Astrocyte (in vitro differentiated cells and primary cell): Measurements from ENCODE around the gene CCDC102A. TPM values are rescaled to one million over a fixed set of nuclear protein-coding genes. Genes with fewer than 3 reads are reported as not detected.

ENCODE experiments used
- DNase-seq: peaks from one replicate; pipeline ENCODE4 v3.0.0-alpha.2; 2010; ENCODE audit warnings: low read depth
- FAIRE-seq: peaks from 2 replicates; lab custom pipeline; 2011; peaks lifted over from hg19 to GRCh38; lab: Jason Lieb, UNC
- H2AFZ ChIP-seq: 2 replicates; pipeline ENCODE4 v1.6.0; 2012; ENCODE audit warnings: low read depth, low read length, inconsistent platforms
- H3K27ac ChIP-seq: 2 replicates; pipeline ENCODE4 v1.5.1; 2011; ENCODE audit warnings: low read depth, low read length, inconsistent platforms
- H3K27me3 ChIP-seq: 2 replicates; pipeline ENCODE4 v1.6.0; 2011; ENCODE audit warnings: low read length, inconsistent platforms; ENCODE audit not compliant: insufficient read depth
- H3K36me3 ChIP-seq: 2 replicates; pipeline ENCODE4 v1.5.1; 2011; ENCODE audit warnings: low read length, inconsistent platforms; ENCODE audit not compliant: insufficient read depth
- H3K4me1 ChIP-seq: 2 replicates; pipeline ENCODE4 v1.5.1; 2011; ENCODE audit warnings: low read length, inconsistent platforms; ENCODE audit not compliant: insufficient read depth
- H3K4me2 ChIP-seq: 2 replicates; pipeline ENCODE4 v1.6.0; 2012; ENCODE audit warnings: low read length, inconsistent platforms
- H3K4me3 ChIP-seq: 2 replicates; pipeline ENCODE4 v1.5.1; 2011; ENCODE audit warnings: low read depth, mild to moderate bottlenecking, low read length, inconsistent platforms; ENCODE audit not compliant: insufficient read depth
- H3K79me2 ChIP-seq: 2 replicates; pipeline ENCODE4 v1.6.0; 2012; ENCODE audit warnings: mild to moderate bottlenecking, low read length, inconsistent platforms; ENCODE audit not compliant: insufficient read depth
- H3K9ac ChIP-seq: 2 replicates; pipeline ENCODE4 v1.6.0; 2012; ENCODE audit warnings: mild to moderate bottlenecking, low read length, inconsistent platforms
- H3K9me3 ChIP-seq: 2 replicates; pipeline ENCODE4 v1.5.1; 2012; ENCODE audit warnings: low read depth, mild to moderate bottlenecking, low read length, inconsistent platforms; ENCODE audit not compliant: insufficient read depth
- H4K20me1 ChIP-seq: 2 replicates; pipeline ENCODE4 v1.6.0; 2012; ENCODE audit warnings: low read length, inconsistent platforms; ENCODE audit not compliant: insufficient read depth
- H3K27ac Mint-ChIP-seq: one replicate; pipeline ENCODE4 v1.8.0; 2021; ENCODE audit warnings: mild to moderate bottlenecking, mixed read lengths; ENCODE audit not compliant: unreplicated experiment
- H3K27me3 Mint-ChIP-seq: one replicate; pipeline ENCODE4 v1.8.0; 2021; ENCODE audit warnings: low read depth, mixed read lengths; ENCODE audit not compliant: unreplicated experiment
- H3K36me3 Mint-ChIP-seq: one replicate; pipeline ENCODE4 v1.8.0; 2021; ENCODE audit warnings: low read depth, mixed read lengths; ENCODE audit not compliant: unreplicated experiment
- H3K4me1 Mint-ChIP-seq: one replicate; pipeline ENCODE4 v1.8.0; 2021; ENCODE audit warnings: low read depth, mixed read lengths; ENCODE audit not compliant: unreplicated experiment
- H3K4me3 Mint-ChIP-seq: one replicate; pipeline ENCODE4 v1.8.0; 2021; ENCODE audit warnings: mild to moderate bottlenecking, moderate library complexity, mixed read lengths; ENCODE audit not compliant: unreplicated experiment
- H3K9me3 Mint-ChIP-seq: one replicate; pipeline ENCODE4 v1.8.0; 2021; ENCODE audit warnings: mild to moderate bottlenecking, mixed read lengths; ENCODE audit not compliant: unreplicated experiment
- EZH2 ChIP-seq: IDR thresholded peaks from 2 replicates; pipeline ENCODE4 v1.6.1; 2012; ENCODE audit warnings: mild to moderate bottlenecking, low read length, inconsistent platforms; ENCODE audit not compliant: insufficient read depth
- total RNA-seq: library from RNA; stranded (reverse); gene quantifications from 2 replicates; pipeline ENCODE4 v1.2.1, GENCODE V29; 2021
- TF ChIP-seq, protein P1 (sequence below): IDR thresholded peaks from 2 replicates; pipeline ENCODE4 v1.5.1; 2011; ENCODE audit warnings: low read depth, mild to moderate bottlenecking, inconsistent platforms, low read length, moderate library complexity; ENCODE audit not compliant: insufficient read depth

CCDC102A gene
- total RNA-seq, 1 donor from 2014 or later: 8.8 TPM

DNA sequence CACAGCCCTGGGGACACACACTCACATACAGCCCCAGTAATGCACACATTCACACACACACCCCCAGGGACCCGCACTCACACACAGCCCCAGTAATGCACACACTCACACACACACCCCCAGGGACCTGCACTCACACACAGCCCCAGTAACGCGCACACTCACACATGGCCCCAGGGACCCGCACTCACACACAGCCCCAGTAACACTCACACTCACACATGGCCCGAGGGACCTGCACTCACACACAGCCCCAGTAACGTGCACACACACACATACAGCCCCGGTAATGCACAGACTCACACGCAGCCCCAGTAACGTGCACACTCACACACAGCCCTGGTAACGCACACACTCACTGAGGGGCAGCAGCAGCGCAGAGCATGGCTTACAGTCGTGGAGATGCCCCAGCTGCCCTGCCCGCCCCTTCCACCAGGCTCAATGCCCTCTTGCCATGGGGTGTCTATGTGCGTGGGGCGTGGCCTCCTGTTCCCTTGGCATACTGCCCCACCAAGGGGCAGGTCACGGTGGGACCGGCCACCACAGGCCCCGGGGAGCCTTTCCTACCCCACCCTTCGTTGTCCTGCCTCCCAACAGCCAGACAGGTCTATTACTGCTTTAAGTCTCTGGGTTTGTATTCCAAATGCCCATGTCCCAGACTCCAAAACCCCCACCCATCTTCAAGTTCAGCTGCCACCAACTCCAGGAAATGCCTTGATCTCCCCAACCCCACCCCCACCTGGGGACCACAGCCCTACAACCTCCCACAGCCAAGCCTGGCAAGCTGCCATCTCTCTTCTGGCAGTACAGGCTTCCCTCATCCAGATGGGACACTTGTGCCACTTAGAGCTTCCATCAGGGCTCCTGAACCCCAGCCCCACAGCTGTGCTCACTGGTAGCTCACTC is 2.7 kb downstream of the CCDC102A start:
- Mint-ChIP-seq H3K4me3 (peak overlapping the region; percentile 47), H3K9me3 (peaks cover 9% of the 10 kb centered on the region), H3K36me3 (peaks cover 4% of the 10 kb centered on the region), H3K27me3 (peaks cover 9% of the 10 kb centered on the region), H3K27ac (no peak overlapping the region), H3K4me1 (peaks cover 44% of the 10 kb centered on the region)
- Histone ChIP-seq H2AFZ (no peak overlapping the region), H3K4me1 (peaks cover 29% of the 10 kb centered on the region), H3K27ac (no peak overlapping the region), H3K4me2 (no peak overlapping the region), H3K79me2 (peaks cover 21% of the 10 kb centered on the region), H3K9ac (no peak overlapping the region), H3K27me3 (peaks cover 9% of the 10 kb centered on the region), H4K20me1 (peaks cover 19% of the 10 kb centered on the region), H3K9me3 (no peaks in the 10 kb centered on the region), H3K36me3 (no peaks in the 10 kb centered on the region), H3K4me3 (no peak overlapping the region)
- FAIRE-seq: no peak
- TF ChIP-seq EZH2: no peak
- TF ChIP-seq, protein P1, sequence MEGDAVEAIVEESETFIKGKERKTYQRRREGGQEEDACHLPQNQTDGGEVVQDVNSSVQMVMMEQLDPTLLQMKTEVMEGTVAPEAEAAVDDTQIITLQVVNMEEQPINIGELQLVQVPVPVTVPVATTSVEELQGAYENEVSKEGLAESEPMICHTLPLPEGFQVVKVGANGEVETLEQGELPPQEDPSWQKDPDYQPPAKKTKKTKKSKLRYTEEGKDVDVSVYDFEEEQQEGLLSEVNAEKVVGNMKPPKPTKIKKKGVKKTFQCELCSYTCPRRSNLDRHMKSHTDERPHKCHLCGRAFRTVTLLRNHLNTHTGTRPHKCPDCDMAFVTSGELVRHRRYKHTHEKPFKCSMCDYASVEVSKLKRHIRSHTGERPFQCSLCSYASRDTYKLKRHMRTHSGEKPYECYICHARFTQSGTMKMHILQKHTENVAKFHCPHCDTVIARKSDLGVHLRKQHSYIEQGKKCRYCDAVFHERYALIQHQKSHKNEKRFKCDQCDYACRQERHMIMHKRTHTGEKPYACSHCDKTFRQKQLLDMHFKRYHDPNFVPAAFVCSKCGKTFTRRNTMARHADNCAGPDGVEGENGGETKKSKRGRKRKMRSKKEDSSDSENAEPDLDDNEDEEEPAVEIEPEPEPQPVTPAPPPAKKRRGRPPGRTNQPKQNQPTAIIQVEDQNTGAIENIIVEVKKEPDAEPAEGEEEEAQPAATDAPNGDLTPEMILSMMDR: no peak
- no peak for DNase-seq

DNA sequence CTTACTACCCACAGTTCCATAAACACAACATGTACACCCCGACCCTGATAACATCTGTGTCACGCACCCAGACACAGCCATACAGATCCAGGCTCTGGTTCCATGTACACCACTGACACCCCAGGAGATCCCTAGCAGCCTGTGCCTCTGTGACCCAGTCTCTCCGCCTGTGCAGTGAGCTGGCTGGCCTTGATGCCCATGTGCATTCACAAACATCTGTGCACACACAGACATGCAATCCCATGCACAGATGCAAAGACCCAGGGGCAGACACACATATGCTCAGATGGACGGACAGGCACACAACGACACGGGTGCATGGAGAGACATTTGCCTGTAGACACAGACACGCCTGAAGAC is 4.1 kb downstream of the CCDC102A start:
- Histone ChIP-seq H3K79me2 (peaks cover 21% of the 10 kb centered on the region), H3K4me2 (peak overlapping the region; percentile 47), H3K27me3 (no peaks in the 10 kb centered on the region), H3K4me3 (no peak overlapping the region), H3K9ac (peak overlapping the region; percentile 13), H3K4me1 (peaks cover 29% of the 10 kb centered on the region), H3K9me3 (no peaks in the 10 kb centered on the region), H4K20me1 (peaks cover 24% of the 10 kb centered on the region), H2AFZ (no peak overlapping the region), H3K27ac (no peak overlapping the region), H3K36me3 (no peaks in the 10 kb centered on the region)
- Mint-ChIP-seq H3K4me3 (peak overlapping the region; percentile 51), H3K9me3 (peaks cover 9% of the 10 kb centered on the region), H3K36me3 (peaks cover 4% of the 10 kb centered on the region), H3K27me3 (peaks cover 10% of the 10 kb centered on the region), H3K4me1 (peaks cover 44% of the 10 kb centered on the region), H3K27ac (no peak overlapping the region)
- TF ChIP-seq EZH2: no peak
- TF ChIP-seq, protein P1: no peak
- no peak for FAIRE-seq
- no peak for DNase-seq

DNA sequence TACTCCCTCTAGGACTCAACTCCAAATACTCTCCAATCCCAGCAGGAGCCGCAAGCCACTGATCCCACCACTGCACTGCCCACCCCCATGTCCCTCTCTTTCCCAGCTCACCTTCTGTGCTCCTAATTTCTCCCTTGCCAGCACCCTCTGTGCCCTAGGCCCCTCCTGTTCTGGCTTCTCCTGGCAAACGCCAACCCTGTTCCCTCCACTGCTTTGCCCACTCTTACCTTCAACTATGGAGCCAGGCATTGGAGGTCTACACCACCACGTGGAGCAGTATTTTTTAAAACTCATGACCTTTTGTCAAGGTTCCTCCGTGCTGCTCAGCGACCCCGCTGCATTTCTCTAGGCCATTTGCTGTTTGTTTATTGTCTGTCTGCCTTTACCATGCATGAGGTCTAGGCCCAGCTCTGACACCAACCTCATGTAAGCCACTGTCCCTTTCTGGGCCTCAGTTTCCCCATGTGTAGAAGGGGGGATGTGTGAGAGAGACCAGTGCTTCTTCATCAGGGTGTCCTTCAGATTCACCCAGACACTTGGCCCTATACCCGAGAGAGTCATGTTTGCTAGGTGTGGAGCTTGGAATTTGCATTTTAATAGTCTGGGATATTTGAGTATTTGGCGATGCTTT is 4.6 kb downstream of the CCDC102A start:
- no peak overlapping the region for H3K4me2 ChIP-seq
- FAIRE-seq (no peak), DNase-seq (no peak)
- peaks cover 25% of the 10 kb centered on the region for H3K4me1 ChIP-seq
- Mint-ChIP-seq H3K36me3 (peaks cover 4% of the 10 kb centered on the region), H3K4me1 (peaks cover 44% of the 10 kb centered on the region), H3K27ac (no peak overlapping the region), H3K27me3 (peaks cover 10% of the 10 kb centered on the region), H3K4me3 (peak overlapping the region; percentile 2), H3K9me3 (peaks cover 9% of the 10 kb centered on the region)
- TF ChIP-seq, protein P1: no peak
- TF ChIP-seq EZH2: no peak
- no peaks in the 10 kb centered on the region for H3K36me3 ChIP-seq
- H4K20me1 ChIP-seq: peaks cover 24% of the 10 kb centered on the region
- no peaks in the 10 kb centered on the region for H3K9me3 ChIP-seq
- no peak overlapping the region for H2AFZ ChIP-seq
- H3K27ac ChIP-seq: no peak overlapping the region
- no peak overlapping the region for H3K4me3 ChIP-seq
- H3K9ac ChIP-seq: no peak overlapping the region
- peaks cover 21% of the 10 kb centered on the region for H3K79me2 ChIP-seq
- no peaks in the 10 kb centered on the region for H3K27me3 ChIP-seq
